Mammary epithelial cell (primary cell): ENCODE measurements around the gene TMC5.

Experiments
- EZH2 ChIP-seq: IDR thresholded peaks from 2 replicates; pipeline ENCODE4 v1.6.1; 2012; ENCODE audit warnings: low read length, inconsistent platforms, borderline replicate concordance
- TF ChIP-seq, protein P1 (sequence below), 2 donors: IDR thresholded peaks in 1 of 2; conservative IDR thresholded peaks in 1 of 2; 2 replicates each; pipeline ENCODE4 v1.5.1; 2011 to 2012; ENCODE audit warnings: inconsistent platforms in 2 of 2, low read length in 2 of 2, mild to moderate bottlenecking in 2 of 2, control low read depth in 1 of 2, low read depth in 1 of 2; ENCODE audit not compliant: insufficient read depth in 1 of 2; ENCODE audit errors: extremely low read depth in 1 of 2

DNA sequence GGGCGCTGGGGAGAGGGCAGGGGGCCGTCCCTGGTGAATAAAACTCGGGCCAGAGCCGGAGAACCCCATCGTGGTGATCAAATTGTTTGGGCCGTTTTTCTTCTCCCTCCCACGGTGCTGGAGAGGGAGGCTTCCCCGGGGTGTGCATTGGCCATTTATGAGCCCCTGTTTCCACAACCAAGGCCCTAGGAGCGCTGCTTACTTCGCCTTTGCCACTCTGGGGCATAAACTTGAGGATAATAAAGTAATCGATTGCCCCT is 106.6 kb downstream of the TMC5 start:
- TF ChIP-seq, protein P1, sequence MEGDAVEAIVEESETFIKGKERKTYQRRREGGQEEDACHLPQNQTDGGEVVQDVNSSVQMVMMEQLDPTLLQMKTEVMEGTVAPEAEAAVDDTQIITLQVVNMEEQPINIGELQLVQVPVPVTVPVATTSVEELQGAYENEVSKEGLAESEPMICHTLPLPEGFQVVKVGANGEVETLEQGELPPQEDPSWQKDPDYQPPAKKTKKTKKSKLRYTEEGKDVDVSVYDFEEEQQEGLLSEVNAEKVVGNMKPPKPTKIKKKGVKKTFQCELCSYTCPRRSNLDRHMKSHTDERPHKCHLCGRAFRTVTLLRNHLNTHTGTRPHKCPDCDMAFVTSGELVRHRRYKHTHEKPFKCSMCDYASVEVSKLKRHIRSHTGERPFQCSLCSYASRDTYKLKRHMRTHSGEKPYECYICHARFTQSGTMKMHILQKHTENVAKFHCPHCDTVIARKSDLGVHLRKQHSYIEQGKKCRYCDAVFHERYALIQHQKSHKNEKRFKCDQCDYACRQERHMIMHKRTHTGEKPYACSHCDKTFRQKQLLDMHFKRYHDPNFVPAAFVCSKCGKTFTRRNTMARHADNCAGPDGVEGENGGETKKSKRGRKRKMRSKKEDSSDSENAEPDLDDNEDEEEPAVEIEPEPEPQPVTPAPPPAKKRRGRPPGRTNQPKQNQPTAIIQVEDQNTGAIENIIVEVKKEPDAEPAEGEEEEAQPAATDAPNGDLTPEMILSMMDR (conservative IDR thresholded peaks at IDR 0.05 in 1 of 2, IDR thresholded peaks at IDR 0.05 in 1 of 2; ENCODE audit: extremely low read depth in 1 of 2, insufficient read depth in 1 of 2, low read depth in 1 of 2, low read length in 2 of 2): no peak
- no peak for TF ChIP-seq EZH2
